Measurements from ENCODE around the gene PFDN4.
"Not testable (repeated sequence)": the region's sequence is repeated elsewhere in the genome, so short reads cannot be mapped to it uniquely, and the experiment has no call there.

PFDN4 gene

GRCh38 chr20:54237116-54237943, 29.4 kb downstream of the PFDN4 start:
- no peak overlapping the region for H3K4me3 ChIP-seq (ENCODE audit: low read length)
- no peak for TF ChIP-seq ZNF274 (IDR thresholded peaks at IDR 0.05; ENCODE audit: low read depth, low read length)

GRCh38 chr20:54244113-54244512, 36.2 kb downstream of the PFDN4 start:
- no peak for TF ChIP-seq ZNF274 (IDR thresholded peaks at IDR 0.05; ENCODE audit: low read depth, low read length)

GRCh38 chr20:54248705-54249104, 40.8 kb downstream of the PFDN4 start:
- not testable (repeated sequence) for H3K4me3 ChIP-seq (ENCODE audit: low read length)

More at GRCh38 chr20:54244113-54244512, 36.2 kb downstream of the PFDN4 start:
- H3K4me3 ChIP-seq (ENCODE audit: low read length) = no peak overlapping the region

DNA sequence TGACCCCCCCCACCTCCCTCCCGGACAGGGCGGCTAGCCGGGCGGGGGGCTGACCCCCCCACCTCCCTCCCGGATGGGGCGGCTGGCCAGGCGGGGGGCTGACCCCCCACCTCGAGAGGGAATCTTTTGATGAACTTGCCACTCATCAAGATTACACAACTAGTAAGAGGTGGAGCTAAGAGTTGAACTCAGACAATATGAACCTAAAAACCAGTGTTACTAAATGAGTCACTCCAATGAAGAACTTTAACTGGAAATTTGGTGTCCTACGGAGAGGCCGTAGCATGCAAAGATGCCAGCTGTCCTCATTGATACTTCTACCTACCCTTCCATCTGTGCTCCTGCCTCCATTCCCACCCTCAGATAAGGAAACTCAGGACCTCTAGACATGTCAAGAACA, 42.8 kb downstream of the PFDN4 start:
- no peak for TF ChIP-seq ZNF274 (IDR thresholded peaks at IDR 0.05; ENCODE audit: low read depth, low read length)
- no peak overlapping the region for H3K4me3 ChIP-seq (ENCODE audit: low read length)

- no peak overlapping the region for H3K4me3 ChIP-seq (ENCODE audit: low read length)
- no peak for TF ChIP-seq ZNF274 (IDR thresholded peaks at IDR 0.05; ENCODE audit: low read depth, low read length)
These were observed 43.2 kb downstream of the PFDN4 start for GRCh38 chr20:54251096-54251495.

DNA sequence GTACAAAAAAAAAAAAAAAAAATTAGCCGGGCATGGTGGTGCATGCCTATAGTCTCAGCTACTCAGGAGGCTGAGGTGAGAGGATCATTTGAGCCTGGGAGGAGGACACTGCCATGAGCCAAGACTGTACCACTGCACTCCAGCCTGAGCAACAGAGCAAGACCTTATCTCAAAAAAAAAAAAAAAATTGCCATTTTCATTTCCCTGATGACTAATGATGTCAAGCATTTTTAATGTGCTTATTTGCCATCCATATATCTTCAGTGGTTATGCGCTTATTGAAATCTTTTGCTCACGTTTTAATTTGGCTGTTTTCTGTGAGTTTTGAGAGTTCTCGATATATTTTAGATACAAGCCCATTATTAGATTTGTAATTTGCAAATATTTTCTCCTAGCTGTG, 46.7 kb downstream of the PFDN4 start:
- TF ChIP-seq ZNF274 (IDR thresholded peaks at IDR 0.05; ENCODE audit: low read depth, low read length) = no peak
- H3K4me3 ChIP-seq (ENCODE audit: low read length) = no peak overlapping the region

GRCh38 chr20:54255157-54255556, 47.3 kb downstream of the PFDN4 start:
- no peak for TF ChIP-seq ZNF274 (IDR thresholded peaks at IDR 0.05; ENCODE audit: low read depth, low read length)
- no peak overlapping the region for H3K4me3 ChIP-seq (ENCODE audit: low read length)

- no peak for TF ChIP-seq ZNF274 (IDR thresholded peaks at IDR 0.05; ENCODE audit: low read depth, low read length)
These were observed 48.3 kb downstream of the PFDN4 start for GRCh38 chr20:54256202-54256601.

GRCh38 chr20:54257071-54257816, 49.4 kb downstream of the PFDN4 start:
- no peak for TF ChIP-seq ZNF274 (IDR thresholded peaks at IDR 0.05; ENCODE audit: low read depth, low read length)
- no peak overlapping the region for H3K4me3 ChIP-seq (ENCODE audit: low read length)

More at GRCh38 chr20:54256202-54256601, 48.3 kb downstream of the PFDN4 start:
- no peak overlapping the region for H3K4me3 ChIP-seq (ENCODE audit: low read length)

GRCh38 chr20:54260116-54260515, 52.2 kb downstream of the PFDN4 start:
- no peak for TF ChIP-seq ZNF274 (IDR thresholded peaks at IDR 0.05; ENCODE audit: low read depth, low read length)
- H3K4me3 ChIP-seq (ENCODE audit: low read length) = no peak overlapping the region

GRCh38 chr20:54262671-54263070, 54.8 kb downstream of the PFDN4 start:
- TF ChIP-seq ZNF274 (IDR thresholded peaks at IDR 0.05; ENCODE audit: low read depth, low read length) = no peak

GRCh38 chr20:54263116-54263690, 55.3 kb downstream of the PFDN4 start:
- no peak overlapping the region for H3K4me3 ChIP-seq (ENCODE audit: low read length)
- no peak for TF ChIP-seq ZNF274 (IDR thresholded peaks at IDR 0.05; ENCODE audit: low read depth, low read length)

More at GRCh38 chr20:54262671-54263070, 54.8 kb downstream of the PFDN4 start:
- no peak overlapping the region for H3K4me3 ChIP-seq (ENCODE audit: low read length)

- H3K4me3 ChIP-seq (ENCODE audit: low read length) = not testable (repeated sequence)
These were observed 57.9 kb downstream of the PFDN4 start for GRCh38 chr20:54265791-54266190.

GRCh38 chr20:54266844-54267243, 59.0 kb downstream of the PFDN4 start:
- no peak overlapping the region for H3K4me3 ChIP-seq (ENCODE audit: low read length)
- TF ChIP-seq ZNF274 (IDR thresholded peaks at IDR 0.05; ENCODE audit: low read depth, low read length) = no peak

Data from GM08714 (cell line).